Measurements from ENCODE around the gene TJP1.

DNA sequence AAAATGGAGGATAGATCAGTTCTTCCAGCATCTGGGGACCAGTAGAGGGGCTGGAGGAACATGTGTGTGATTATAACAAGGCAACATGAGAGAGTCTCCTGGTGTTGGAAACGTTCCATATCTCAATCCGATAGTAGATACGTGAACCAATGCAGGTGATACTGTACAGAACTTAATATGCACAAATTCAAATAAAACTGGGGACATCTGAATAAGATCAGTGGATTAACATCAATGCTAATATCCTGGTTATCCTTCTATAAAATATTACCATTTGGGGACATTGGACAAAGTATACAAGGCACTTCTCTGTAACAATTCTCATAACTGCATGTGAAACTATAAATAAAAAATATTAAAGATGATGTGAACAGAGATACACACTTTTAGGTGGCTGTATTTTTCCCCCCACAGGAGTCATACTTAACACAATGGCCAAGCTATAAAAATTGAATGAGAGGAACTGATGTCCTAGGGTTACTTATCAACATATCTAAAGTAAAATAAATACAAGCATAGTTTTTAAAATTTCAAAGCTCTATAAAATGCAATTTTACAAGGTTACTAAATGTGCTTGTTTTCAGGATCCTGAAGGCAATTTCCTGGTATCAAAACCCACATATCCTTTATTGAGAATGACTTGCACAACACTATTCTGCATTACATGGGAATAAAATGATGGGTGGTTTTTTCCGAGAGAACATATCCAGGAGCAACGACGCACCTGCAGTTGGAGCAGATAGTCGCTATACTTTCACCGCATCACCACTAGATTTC, 31.1 kb upstream of the TJP1 start:
- TF ChIP-seq, protein P1, sequence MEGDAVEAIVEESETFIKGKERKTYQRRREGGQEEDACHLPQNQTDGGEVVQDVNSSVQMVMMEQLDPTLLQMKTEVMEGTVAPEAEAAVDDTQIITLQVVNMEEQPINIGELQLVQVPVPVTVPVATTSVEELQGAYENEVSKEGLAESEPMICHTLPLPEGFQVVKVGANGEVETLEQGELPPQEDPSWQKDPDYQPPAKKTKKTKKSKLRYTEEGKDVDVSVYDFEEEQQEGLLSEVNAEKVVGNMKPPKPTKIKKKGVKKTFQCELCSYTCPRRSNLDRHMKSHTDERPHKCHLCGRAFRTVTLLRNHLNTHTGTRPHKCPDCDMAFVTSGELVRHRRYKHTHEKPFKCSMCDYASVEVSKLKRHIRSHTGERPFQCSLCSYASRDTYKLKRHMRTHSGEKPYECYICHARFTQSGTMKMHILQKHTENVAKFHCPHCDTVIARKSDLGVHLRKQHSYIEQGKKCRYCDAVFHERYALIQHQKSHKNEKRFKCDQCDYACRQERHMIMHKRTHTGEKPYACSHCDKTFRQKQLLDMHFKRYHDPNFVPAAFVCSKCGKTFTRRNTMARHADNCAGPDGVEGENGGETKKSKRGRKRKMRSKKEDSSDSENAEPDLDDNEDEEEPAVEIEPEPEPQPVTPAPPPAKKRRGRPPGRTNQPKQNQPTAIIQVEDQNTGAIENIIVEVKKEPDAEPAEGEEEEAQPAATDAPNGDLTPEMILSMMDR (conservative IDR thresholded peaks at IDR 0.05; ENCODE audit: low read depth, low read length) = no peak
- TF ChIP-seq EZH2phosphoT487 (IDR thresholded peaks at IDR 0.05; ENCODE audit: borderline replicate concordance, low read length) (no peak), EZH2 (IDR thresholded peaks at IDR 0.05; ENCODE audit: low read length, unreplicated experiment) (no peak)

All from PC-3 (cell line).